Measurements from ENCODE around the gene PEX7.
"Not testable (repeated sequence)": the region's sequence is repeated elsewhere in the genome, so short reads cannot be mapped to it uniquely, and the experiment has no call there.

The PEX7 gene

DNA sequence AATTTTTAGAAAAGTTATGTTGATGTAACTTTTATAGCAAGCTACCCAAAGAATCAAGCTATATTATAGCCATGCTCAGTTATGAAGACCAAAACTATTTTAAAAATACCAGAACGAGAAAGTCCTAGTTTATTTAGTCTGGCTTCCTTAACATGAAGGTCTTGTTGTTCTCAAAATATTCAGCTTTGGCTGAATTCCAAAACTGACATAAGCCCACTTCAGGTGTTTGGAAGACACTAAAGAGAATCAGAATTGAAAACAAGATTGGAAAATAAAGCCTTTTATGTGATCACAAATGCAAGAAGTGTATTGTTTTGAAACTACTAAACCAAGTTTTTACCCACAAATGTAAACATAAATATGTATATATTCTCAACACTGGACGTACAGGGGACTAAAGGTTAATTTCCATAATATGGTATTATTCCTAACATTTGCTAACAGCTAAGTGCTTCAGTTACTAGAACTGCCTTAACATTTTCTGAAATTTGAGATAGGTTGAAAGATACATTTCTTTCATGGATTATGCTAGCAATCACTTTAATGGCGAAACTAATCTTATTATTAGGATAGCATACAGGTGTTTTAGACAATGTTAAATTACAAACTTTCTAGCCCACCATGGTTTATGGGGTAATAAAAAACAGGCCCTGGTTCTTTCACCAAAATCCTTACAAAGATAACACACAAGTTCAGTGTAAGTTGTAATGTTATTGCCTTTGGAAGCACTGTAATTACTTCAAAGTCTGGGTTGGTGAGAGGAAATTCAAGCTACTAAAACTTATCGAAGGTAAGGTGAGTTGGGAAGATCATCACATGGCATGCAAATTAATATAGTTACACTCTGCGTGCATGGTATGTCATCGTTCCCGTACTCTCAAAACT is 31.7 kb upstream of the PEX7 start:
- no peak for DNase-seq

DNA sequence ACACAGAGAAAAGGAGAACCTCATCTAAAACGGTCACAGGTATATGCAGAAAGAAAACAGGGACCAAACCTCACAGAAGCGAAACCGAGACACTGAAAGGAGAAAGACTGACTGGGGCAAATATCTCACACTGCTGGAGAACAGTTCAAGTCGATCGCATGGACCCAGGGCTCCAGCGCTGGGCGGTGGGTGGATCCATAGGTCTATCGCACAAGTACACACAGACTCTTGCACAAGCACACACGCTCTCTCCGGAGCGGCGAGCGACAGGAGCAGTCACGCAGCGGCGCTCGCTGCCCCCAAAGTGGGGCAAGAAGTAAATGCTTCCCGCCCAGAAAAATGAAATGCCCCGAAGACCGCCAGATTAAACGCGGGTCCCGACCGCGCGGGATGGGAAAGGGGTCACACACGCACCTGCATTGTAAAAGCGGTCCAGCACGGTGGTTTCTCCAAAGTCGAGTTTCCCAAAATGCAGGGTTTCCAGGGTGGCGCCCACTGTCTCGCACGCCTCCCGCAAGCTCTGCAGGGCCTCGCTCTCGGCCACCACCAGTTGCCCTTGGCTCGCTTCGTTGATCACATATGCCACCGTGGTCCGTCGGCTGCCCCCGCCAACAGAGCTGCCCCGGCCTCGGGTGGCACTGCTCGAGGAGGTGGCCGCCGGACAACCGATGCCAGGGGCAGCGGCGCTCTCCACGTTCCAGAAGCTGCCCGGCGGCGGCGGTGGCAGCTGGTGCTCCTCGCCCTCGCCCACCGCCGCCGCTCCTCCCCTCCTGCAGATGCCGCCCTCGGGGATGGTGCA is 30.9 kb upstream of the PEX7 start:
- peak; percentile 62 for DNase-seq

DNA sequence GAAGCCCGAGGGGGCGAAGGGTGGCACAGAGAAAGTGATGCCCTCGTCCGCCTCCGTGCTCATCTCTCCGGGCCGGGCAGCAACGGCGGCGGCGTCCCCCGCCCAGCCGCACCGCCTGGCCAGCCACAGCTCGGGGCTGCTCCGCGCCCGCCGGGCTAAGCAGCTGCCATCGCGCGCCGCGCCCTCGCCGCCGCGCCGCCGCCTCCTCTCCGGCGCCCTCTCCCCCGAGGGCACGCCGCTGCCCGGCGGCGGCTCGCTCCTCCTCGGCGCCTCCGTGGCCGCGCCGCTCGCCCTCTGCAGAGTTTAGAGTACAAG is 30.3 kb upstream of the PEX7 start:
- no peak for DNase-seq

DNA sequence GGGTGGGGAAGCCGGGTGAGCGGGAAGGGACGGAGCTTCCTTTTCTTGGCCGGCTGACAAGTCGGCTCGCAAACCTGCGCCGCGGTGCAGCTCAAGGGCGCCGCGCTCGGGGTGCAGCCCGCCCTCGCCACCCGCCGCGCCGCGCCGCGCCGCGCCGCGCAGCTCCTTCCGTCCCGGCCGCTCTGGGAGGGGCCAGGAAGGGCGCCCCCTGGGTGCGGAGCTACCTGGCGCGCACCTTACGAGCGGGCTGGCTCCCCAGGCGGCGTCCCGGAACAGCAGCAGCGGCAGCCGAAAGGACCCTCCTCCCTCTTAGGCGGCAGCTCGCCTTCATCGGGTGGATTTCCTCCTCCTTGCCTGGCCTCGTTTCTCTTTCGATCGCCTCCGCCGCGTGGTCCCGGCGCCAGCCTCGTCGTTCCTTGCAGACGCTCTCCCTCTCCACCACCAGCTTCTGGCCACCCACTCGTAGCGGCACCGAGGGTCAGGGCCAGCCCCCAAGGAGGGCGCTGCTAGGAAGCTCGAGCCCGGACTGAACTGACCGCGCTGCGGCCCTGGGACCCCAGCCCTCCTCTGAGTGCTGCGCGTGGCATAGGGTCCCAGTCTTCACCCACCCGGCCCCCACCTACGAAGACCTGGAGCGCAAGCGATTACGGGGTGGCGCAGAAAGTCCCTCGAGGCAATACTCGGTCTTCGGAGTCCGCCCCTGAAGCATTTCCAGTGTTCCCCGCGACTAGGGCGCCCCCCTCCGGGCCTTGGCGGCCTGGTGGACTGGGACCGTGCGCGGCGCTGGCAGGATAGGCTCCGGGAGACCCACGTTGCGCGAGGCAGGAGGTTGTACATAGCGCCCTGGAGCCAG is 29.8 kb upstream of the PEX7 start, which contains the start of gene MAP3K5:
MAP3K5 (minus strand) TSS at position 68 of the 853 bp plus-strand sequence. CDS start 320 bp downstream, outside the sequence.
- DNase-seq = peak; percentile 97

DNA sequence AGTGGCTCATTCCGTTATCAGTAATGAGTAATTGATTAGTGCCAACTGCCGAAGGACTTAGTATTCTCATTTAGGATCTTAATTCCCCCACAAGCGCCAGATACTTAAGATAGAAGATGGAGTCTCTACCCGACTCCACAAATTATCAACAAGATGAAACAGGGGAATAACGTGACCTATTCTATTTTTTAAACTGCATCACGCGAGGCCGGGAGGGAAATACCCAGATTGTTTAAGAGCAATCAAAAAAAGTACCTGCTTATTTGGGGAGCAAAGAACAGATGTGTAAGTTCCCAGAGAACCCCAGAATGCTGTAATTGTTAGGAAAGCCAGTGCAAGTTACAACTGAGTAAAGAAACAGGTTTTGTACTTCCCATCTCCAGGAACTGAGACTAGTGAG is 29.0 kb upstream of the PEX7 start:
- DNase-seq = no peak

DNA sequence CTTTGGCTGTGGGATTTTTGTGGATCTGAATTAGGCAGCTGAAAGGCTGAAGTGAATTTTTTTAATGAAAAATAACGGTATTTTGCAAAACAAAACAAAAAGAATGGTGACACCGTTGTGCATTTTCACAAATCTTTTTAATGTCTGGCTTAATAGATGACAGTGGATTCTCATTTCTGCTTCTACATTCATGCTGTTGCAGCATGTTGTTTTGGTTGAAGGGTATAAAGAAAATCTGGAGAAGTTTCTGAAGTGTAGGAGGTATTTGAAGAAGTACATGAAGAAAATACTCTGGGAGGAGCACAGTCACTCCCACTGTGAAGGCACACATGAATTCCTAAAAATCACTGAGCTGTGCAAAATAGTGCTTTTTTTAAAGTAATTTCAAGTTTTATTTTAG is 27.0 kb upstream of the PEX7 start:
- DNase-seq = no peak

DNA sequence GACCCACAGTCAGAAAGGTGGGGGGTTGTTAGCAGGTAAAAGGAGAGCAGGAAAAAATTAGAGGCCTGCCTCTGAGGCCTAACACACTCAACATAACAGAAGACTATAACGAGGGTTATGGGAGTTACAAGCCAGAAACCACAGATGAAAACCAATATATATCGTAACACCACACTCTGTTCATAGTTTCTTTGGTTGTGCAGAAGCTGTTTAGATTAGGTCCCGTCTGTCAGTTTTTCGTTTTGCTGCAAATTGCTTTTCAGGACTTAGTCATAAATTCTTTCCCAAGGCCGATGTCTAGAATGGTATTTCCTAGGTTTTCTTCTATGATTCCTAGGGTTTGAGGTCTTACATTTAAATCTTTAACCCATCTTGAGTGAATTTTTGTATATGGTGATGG is 26.4 kb upstream of the PEX7 start:
- DNase-seq = no peak

DNA sequence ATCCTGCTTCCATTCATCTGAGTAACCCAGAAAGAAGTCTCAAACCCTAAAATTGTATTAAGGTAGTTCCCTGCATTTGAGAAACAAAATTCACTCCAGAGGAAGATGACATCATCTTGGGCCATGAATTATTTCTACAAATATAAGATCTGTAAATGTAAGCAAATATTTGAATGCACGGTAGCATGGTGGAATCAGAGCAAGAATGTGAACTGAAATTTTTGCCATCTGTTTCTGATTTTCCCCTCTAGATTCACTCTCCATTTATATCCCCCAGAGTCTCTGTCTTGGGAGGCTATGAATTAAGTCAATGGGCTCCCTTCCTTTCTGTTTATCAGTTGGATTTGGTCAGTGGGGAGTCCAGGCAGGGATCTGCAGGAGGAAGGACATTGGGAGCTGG is 24.3 kb upstream of the PEX7 start:
- DNase-seq = no peak

DNA sequence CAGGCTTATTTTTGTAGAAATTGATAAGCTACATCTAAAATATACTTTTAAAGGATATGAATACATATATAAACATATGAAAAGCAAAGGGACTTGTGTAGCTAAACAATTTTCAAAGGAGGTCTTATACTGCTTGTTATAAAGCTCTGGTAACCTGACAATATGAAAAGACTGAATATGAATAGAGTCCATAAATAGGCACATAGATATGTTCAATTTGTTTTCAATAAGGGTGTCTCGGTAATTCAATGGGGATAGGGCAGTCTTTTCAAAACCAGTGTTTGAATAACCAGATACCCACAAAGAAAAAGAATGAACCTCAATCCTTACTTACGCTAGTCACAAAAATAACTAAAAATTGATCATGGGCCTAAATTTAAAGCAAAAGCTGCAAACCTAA is 20.8 kb upstream of the PEX7 start:
- no peak for DNase-seq

DNA sequence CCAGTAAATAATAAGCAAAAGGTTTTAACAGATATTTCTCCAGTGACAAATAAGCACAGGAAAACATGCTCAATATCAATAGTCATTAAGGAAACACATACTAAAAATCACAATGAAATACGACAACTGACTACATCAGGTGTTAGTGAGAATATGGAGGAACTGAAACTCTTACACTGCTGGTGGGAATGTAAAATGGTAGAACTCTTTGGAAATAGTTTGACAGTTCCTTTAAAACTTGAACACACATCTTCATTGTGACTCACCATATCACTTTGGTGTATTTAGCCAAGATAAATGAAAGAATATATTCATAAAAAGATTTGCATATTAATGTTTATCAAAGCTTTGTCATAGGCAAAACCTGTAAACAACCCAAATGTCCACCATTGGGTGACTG is 18.8 kb upstream of the PEX7 start:
- DNase-seq = no peak

DNA sequence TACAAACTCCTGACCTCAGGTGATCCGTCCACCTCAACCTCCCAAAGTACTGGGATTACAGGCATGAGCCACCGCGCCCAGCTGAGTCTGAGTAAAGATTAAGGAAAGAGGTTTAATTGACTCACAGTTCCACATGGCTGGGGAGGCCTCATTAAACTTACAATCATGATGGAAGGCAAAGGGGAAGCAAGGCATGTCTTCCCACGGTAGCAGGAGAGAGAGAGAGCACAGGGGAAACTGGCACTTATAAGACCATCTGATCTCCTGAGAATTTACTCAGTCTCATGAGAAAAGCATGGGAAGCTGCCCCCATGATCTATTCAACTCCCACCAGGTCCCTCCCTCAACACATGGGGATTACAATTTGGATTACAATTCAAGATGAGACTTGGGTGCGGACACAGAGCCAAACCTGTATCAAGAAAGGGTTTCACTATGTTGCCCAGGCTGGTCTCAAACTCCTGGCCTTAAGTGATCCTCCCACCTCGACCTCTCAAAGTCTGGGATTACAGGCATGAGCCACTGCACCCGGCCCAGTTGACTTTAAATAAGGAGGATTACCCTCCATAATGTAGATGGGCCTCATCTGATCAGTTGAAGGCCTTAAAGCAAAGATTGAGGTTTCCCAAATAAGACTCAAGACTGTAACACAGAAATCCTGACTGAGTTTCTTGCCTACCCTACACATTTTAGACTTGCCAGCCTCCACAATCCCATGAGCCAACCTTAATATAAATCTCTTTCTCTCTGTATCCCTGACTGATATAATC is 13.1 kb upstream of the PEX7 start:
- no peak for DNase-seq

DNA sequence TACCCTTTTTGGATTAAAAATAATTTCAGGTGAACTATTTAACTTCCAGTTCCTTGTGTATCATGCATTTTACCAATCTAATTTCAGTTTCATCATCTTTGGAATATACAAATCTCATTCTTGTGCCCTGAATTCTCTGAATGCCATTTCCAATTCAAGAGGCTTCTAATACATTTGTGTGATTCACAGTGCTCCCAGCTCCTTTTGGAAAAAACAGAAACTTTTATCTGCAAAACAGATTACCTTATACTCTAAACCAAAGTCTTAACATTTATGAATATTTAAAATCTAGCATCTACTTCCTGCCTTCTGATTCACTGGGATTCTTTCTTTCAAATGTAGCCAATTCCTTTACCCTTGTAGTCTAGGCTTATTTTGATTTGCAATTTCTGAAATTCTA is 11.1 kb upstream of the PEX7 start:
- no peak for DNase-seq

DNA sequence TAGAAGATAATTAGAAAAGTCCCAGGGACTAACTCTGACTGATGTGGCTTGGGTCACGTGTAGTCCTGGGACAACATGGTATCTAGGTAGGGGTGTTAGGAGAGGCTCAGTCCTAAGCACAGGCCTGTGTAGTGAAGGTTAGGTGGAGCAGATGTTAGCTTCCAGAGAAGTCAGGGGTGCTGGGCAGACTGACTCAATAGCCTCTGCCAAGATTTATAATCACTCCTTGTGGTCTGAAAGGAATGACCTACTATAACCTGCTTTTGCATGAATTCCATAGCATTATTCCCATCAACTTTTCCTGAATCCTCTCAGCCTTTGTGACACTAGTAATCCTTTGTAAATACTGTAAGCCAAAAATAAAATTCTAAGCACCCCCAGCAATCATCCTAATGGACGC is 10.2 kb upstream of the PEX7 start:
- no peak for DNase-seq

DNA sequence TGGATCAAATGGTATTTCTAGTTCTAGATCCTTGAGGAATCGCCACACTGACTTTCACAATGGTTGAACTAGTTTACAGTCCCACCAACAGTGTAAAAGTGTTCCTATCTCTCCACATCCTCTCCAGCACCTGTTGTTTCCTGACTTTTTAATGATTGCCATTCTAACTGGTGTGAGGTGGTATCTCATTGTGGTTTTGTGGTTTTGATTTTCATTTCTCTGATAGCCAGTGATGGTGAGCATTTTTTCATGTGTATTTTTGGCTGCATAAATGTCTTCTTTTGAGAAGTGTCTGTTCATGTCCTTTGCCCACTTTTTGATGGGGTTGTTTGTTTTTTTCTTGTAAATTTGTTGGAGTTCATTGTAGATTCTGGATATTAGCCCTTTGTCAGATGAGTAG is 6.8 kb upstream of the PEX7 start:
- DNase-seq = not testable (repeated sequence)

DNA sequence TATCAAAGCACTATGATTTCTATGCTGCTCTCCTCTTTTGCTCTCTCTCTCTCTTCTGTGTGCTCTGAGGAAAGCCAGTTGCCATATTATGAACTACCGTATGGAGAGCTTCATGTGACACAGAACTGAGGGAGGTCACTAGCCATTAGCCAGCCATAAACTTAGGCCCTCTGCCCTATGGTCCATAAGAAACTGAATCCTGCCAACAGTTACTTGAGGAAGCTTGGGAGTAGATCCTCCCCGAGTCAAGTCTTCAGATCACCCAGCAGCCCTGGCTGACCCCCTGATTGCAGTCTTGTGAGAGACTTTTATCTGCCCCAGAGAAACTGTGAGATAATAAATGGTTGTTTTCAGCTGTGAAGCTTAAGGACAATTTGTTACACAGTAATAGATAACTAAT is 5.7 kb upstream of the PEX7 start:
- DNase-seq = no peak

DNA sequence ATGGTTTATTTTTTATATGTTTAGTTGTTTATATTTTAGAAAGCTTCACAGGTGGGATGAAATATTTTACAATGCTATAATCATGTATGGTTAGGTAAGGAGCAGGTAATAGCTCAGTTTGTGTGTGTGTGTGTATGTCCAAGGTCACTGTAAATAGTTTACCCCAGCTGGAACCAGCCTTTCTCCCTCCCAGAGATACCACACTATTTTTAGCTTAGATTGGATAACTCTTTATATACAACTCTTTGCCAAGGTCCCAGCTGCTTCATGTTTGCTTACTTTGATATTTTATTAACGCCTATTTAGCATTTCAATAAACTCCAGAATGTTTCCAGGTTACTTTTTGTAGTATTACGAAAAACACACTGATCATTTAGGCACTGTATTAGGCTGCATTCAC is 1.8 kb upstream of the PEX7 start:
- DNase-seq = no peak

DNA sequence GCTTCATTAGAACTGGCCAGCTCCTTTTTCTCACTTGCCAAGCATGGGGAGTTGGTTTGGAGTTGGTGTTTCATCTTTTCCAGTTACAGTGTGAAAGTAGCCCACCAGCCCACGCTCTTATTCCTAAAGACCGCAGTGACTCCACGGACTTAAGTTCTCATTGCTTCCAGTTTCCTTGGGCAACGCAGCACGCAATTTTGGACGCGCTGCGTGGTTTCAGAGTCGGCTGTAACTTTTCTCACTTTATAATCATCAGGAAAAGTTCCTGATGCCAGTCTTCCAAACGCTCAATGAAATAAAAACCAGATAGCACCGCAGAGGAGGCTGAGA is 381 bp upstream of the PEX7 start:
- DNase-seq = peak; percentile 48

DNA sequence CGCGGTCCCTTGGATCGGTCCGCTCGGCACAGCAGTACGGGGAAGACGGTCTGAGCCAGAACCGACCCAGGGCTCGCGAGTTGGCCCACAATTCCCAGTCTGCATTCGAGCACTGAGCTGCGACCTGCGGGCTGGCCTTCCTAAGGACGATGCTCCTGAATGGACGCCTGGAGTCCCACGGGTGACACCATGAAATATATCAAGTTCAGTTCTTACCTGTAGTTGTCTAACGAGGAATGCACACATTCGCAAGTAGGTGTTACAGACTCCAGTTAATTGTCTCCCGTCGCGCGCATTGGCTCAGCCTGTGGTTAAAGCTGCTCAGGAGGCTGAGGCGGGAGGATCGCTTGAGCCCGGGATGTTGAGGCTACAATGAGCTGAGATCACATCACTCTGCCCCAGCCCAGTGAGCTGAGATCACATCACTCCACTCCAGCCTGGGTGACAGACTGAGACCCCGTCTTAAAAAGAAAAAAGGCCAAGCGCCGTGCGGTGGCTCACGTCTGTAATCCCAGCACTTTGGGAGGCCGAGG is 802 bp downstream of the PEX7 start:
- no peak for DNase-seq

DNA sequence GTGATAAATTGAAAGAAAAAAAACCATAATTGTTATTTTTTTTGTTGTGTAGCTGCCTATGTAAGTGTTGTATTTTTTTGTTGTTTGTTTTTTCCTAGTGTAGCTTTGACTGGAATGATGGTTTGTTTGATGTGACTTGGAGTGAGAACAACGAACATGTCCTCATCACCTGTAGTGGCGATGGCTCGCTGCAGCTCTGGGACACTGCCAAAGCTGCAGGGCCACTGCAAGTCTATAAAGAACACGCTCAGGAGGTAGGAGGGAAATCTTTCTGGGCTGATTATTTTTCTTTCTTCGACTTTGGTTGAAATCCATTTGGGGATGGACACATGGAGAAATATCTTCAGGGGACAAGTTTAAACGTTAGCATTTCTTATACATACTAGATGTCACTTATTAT is 3.8 kb downstream of the PEX7 start:
- DNase-seq = no peak

DNA sequence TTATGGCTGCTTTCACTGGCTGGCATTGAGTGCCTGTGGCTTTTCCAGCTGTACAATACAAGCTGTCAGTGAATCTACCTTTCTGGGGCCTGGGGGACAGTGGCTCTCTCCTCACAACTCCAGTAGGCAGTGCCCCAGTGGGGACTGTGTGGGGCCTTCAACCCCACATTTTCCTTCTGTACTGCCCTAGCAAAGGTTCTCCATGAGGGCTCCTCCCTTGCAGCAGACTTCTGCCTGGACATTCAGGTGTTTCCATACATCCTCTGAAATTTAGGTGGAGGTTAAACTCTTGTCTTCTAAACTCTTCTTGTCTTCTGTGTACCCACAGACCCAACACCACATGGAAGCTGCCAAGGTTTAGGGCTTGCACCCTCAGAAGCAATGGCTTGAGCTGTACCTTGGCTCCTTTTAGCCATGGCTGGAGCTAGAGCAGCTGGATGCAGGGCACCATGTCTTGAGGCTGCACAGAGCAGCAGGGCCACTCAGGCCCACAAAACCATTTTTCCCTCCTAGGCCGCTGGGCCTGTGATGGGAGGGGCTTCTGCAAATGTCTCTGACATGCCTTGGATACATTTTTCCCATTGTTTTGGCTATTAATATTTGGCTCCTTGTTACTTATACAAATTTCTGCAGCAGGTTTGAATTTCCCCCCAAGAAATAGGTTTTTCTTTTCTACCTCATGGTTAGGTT is 9.6 kb downstream of the PEX7 start:
- DNase-seq = no peak

DNA sequence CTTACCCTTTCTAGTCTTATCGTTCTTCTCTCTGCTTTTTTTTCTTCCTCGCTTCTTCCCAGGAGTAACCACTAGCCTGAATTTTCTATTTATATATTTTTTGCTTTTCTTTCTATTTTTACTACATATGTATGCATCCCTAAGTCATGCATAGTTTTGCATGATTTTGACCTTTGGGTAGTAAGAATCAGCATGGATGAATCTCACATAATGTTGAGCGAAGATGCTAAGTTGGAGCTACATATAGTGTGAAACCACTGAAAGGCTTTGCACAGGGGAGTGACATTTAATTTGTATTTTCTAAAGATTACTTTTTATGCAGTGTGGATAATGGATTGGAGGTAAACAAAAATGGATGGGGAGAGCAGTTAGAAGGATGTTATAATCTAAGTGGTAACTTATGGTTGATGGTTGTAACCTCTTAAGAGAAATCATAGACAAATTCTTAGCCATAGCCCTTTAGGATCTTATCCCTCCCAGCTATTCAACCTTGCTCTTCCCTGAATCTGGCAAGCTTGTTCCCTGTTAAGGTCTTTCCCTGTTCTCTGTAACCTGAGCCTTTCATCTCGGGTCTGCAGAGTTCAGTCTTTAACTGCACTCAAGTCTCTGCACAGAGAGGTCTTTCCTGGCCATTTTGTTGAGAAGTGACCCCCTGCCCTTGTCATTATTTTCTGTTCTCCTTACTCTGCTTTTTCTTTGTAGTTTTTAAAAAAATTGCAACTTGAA is 18.0 kb downstream of the PEX7 start:
- DNase-seq = no peak
